ENCODE results near the gene CDC23.
"Not testable (repeated sequence)": the region's sequence is repeated elsewhere in the genome, so short reads cannot be mapped to it uniquely, and the experiment has no call there.

GRCh38 chr5:138155977-138156376, 57.1 kb downstream of the CDC23 start:
- not testable (repeated sequence) for TF ChIP-seq EZH2phosphoT487 (conservative IDR thresholded peaks at IDR 0.05; ENCODE audit: low read length); CTCF (IDR thresholded peaks at IDR 0.05; ENCODE audit: insufficient read depth, low read length, poor library complexity, severe bottlenecking)
